ENCODE results near the gene PKP4. TPM values are rescaled to one million over a fixed set of nuclear protein-coding genes. Genes with fewer than 3 reads are reported as not detected.

PKP4 gene
- total RNA-seq, 1 experiment from 2014 or later, result 52.0 TPM

DNA sequence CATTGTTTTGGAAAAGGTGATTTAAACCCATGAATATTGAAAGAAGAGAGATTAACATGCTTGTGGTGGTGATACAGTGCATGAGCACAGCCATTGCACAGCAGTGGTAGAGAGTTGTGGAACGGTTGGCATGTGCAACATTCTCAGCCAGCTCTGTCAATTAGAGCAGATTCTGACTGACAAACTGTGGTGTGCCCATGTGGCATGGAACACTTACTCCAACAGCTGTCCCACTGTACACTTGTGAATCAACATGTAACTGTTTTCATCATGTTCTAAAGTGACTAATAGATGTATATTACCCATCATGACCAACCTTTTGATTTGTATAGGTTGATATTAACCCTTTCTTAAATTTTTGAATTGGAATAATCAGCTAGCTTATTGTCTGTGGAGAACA lies 55.6 kb downstream of the PKP4 start:
- Histone ChIP-seq H3K4ac (ENCODE audit: low read depth, low read length) (no peak overlapping the region), H3K23ac (ENCODE audit: insufficient read length, low read depth, low read length) (no peak overlapping the region), H3K9me3 (ENCODE audit: control insufficient read depth, low read depth, low read length) (no peaks in the 10 kb centered on the region), H4K8ac (replicated peaks; ENCODE audit: insufficient read length, low read depth, low read length) (no peak overlapping the region), H2BK120ac (ENCODE audit: low read depth, low read length, poor library complexity, severe bottlenecking) (no peak overlapping the region), H2BK12ac (ENCODE audit: insufficient read length, low read depth, low read length) (no peak overlapping the region), H3K56ac (ENCODE audit: insufficient read length, low read depth, low read length) (no peak overlapping the region), H2BK5ac (ENCODE audit: insufficient read length, low read length) (no peak overlapping the region), H3K27ac (ENCODE audit: insufficient read length, low read depth, low read length) (no peak overlapping the region), H3K4me2 (ENCODE audit: insufficient read depth, insufficient read length, low read length) (no peak overlapping the region), H2BK20ac (ENCODE audit: low read depth, low read length, poor library complexity, severe bottlenecking) (no peak overlapping the region), H2AK5ac (ENCODE audit: insufficient read length, low read length) (no peak overlapping the region), H4K91ac (ENCODE audit: insufficient read length, low read depth, low read length) (no peak overlapping the region), H3K14ac (ENCODE audit: insufficient read depth, low read length) (no peak overlapping the region), H3K27me3 (ENCODE audit: insufficient read depth, low read length) (no peaks in the 10 kb centered on the region), H3K79me2 (ENCODE audit: insufficient read depth, low read length) (peaks cover 12% of the 10 kb centered on the region; the same call in 1 of the 2 replicates), H2BK15ac (ENCODE audit: low read depth, low read length) (no peak overlapping the region), H3K18ac (ENCODE audit: insufficient read length, low read depth, low read length) (no peak overlapping the region), H2AFZ (ENCODE audit: low read length) (no peak overlapping the region), H3K4me1 (ENCODE audit: insufficient read depth, low read length) (peaks cover 4% of the 10 kb centered on the region; the same call in 1 of the 2 replicates), H4K20me1 (ENCODE audit: control insufficient read depth, insufficient read depth, insufficient read length) (no peaks in the 10 kb centered on the region), H4K5ac (ENCODE audit: insufficient read length, low read depth, low read length) (no peak overlapping the region), H3K9ac (ENCODE audit: extremely low read depth, insufficient read length, low read length) (no peak overlapping the region), H3T11ph (ENCODE audit: low read length) (no peak overlapping the region), H3K23me2 (ENCODE audit: insufficient read length, low read depth, low read length, poor library complexity, severe bottlenecking) (no peaks in the 10 kb centered on the region), H3K79me1 (ENCODE audit: insufficient read depth, low read depth, low read length, poor library complexity, severe bottlenecking) (peaks cover 7% of the 10 kb centered on the region)
- peaks cover 0 to 5% (median 0%) of the 10 kb centered on the region in 3 experiments; a peak in 1 of 7 replicates for H3K36me3 Mint-ChIP-seq (ENCODE audit: insufficient read depth in 1 of 3, low read depth in 3 of 3)
- H3K9me3 Mint-ChIP-seq, result no peaks in the 10 kb centered on the region
- TF ChIP-seq, protein P1, sequence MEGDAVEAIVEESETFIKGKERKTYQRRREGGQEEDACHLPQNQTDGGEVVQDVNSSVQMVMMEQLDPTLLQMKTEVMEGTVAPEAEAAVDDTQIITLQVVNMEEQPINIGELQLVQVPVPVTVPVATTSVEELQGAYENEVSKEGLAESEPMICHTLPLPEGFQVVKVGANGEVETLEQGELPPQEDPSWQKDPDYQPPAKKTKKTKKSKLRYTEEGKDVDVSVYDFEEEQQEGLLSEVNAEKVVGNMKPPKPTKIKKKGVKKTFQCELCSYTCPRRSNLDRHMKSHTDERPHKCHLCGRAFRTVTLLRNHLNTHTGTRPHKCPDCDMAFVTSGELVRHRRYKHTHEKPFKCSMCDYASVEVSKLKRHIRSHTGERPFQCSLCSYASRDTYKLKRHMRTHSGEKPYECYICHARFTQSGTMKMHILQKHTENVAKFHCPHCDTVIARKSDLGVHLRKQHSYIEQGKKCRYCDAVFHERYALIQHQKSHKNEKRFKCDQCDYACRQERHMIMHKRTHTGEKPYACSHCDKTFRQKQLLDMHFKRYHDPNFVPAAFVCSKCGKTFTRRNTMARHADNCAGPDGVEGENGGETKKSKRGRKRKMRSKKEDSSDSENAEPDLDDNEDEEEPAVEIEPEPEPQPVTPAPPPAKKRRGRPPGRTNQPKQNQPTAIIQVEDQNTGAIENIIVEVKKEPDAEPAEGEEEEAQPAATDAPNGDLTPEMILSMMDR (conservative IDR thresholded peaks at IDR 0.05), result no peak
- WGBS (ENCODE audit: extremely low coverage, insufficient read length, low lambda C conversion rate), result no CpG with 5 or more reads among the region's 1 CpG
- no peaks in the 10 kb centered on the region for H3K27me3 Mint-ChIP-seq (ENCODE audit: low read depth)
- H3K4me1 Mint-ChIP-seq, result peaks cover 24% of the 10 kb centered on the region in 2 experiments
- no peak for DNase-seq
- no peak overlapping the region for H3K27ac Mint-ChIP-seq
- H3K4me3 Mint-ChIP-seq, result no peak overlapping the region
